GM21529 (cell line): ENCODE results near the gene ZNF316.

Experiments used
- ATAC-seq: cut with Tn5 transposase; IDR thresholded peaks from one replicate; pipeline ENCODE4 v1.9.1; 2021; ENCODE audit not compliant: unreplicated experiment

ZNF316 gene

GRCh38 chr7:6636741-6637543 lies at the start of gene ZNF316:
Gene ZNF316, plus strand, starts transcription at chr7:6637318. Its CDS starts 5,092 bp downstream, at chr7:6642410.
- ATAC-seq, result peak; percentile 58

GRCh38 chr7:6588566-6588965 lies 48.6 kb upstream of the ZNF316 start:
- ATAC-seq, result no peak

GRCh38 chr7:6589151-6589828 lies 47.8 kb upstream of the ZNF316 start:
- ATAC-seq, result no peak

GRCh38 chr7:6589829-6590644 lies 47.1 kb upstream of the ZNF316 start, which contains the start of gene INTS15:
Gene INTS15, plus strand, starts transcription at chr7:6590021. Its CDS starts 263 bp downstream, at chr7:6590284.
- peak; percentile 84 for ATAC-seq

GRCh38 chr7:6590645-6591110 lies 46.4 kb upstream of the ZNF316 start:
- ATAC-seq, result peak; percentile 36

- ATAC-seq, result no peak
Observed at GRCh38 chr7:6600093-6600492, 37.0 kb upstream of the ZNF316 start.

- no peak for ATAC-seq
Observed at GRCh38 chr7:6604458-6604857, 32.7 kb upstream of the ZNF316 start.

GRCh38 chr7:6606866-6607583 lies 30.1 kb upstream of the ZNF316 start:
- no peak for ATAC-seq

- no peak for ATAC-seq
Observed at GRCh38 chr7:6607651-6608051, 29.5 kb upstream of the ZNF316 start.

GRCh38 chr7:6608081-6608480 lies 29.0 kb upstream of the ZNF316 start:
- no peak for ATAC-seq

GRCh38 chr7:6608794-6609193 lies 28.3 kb upstream of the ZNF316 start:
- no peak for ATAC-seq

GRCh38 chr7:6612819-6613218 lies 24.3 kb upstream of the ZNF316 start:
- no peak for ATAC-seq

- no peak for ATAC-seq
Observed at GRCh38 chr7:6613706-6614105, 23.4 kb upstream of the ZNF316 start.

GRCh38 chr7:6614953-6615722 lies 22.0 kb upstream of the ZNF316 start, which contains the start of gene ZNF853:
Gene ZNF853, plus strand, starts transcription at chr7:6615610. Its CDS starts 565 bp downstream, at chr7:6616175.
- ATAC-seq, result no peak

GRCh38 chr7:6615723-6616555 lies 21.2 kb upstream of the ZNF316 start:
- ATAC-seq, result no peak

GRCh38 chr7:6616854-6617643 lies 20.1 kb upstream of the ZNF316 start:
- ATAC-seq, result no peak

- no peak for ATAC-seq
Observed at GRCh38 chr7:6618621-6619020, 18.5 kb upstream of the ZNF316 start.

- no peak for ATAC-seq
Observed at GRCh38 chr7:6619961-6620360, 17.2 kb upstream of the ZNF316 start.
